ENCODE measurements around the gene HAPLN3.

DNA sequence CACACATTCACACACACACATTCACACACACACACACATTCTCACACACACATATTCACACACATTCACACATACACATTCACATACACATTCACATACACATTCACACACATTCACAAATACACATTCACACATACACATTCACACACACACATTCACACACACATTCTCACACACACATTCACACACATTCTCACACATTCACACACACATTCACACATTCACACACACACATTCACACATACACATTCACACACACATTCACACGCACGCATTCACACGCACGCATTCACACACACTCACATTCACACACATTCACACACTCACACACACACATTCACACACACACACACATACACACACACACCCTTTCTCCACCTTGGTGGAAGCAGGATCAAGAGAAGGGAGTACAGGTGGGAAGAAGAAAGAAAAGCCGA lies 5.7 kb upstream of the HAPLN3 start:
- TF ChIP-seq, protein P1, sequence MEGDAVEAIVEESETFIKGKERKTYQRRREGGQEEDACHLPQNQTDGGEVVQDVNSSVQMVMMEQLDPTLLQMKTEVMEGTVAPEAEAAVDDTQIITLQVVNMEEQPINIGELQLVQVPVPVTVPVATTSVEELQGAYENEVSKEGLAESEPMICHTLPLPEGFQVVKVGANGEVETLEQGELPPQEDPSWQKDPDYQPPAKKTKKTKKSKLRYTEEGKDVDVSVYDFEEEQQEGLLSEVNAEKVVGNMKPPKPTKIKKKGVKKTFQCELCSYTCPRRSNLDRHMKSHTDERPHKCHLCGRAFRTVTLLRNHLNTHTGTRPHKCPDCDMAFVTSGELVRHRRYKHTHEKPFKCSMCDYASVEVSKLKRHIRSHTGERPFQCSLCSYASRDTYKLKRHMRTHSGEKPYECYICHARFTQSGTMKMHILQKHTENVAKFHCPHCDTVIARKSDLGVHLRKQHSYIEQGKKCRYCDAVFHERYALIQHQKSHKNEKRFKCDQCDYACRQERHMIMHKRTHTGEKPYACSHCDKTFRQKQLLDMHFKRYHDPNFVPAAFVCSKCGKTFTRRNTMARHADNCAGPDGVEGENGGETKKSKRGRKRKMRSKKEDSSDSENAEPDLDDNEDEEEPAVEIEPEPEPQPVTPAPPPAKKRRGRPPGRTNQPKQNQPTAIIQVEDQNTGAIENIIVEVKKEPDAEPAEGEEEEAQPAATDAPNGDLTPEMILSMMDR (IDR thresholded peaks at IDR 0.05; ENCODE audit: poor library complexity, severe bottlenecking): no peak
- TF ChIP-seq RAD21 (conservative IDR thresholded peaks at IDR 0.05): no peak
- TF ChIP-seq EZH2 (IDR thresholded peaks at IDR 0.05; ENCODE audit: borderline replicate concordance, insufficient read depth, low read length, poor library complexity, severe bottlenecking): no peak

All from neural cell (in vitro differentiated cells).